K562 (cell line): ENCODE data around the gene PRTN3. TPM values are rescaled to one million over a fixed set of nuclear protein-coding genes. Genes with fewer than 3 reads are reported as not detected.

ENCODE experiments used
- ARID2 ChIP-seq: fragments of 450-650 bp; IDR thresholded peaks from 2 replicates; pipeline ENCODE4 v1.6.1; 2017; ENCODE audit warnings: antibody characterized with exemption, mild to moderate bottlenecking
- CBX8 ChIP-seq: fragments of 200-600 bp; sonication (generic); IDR thresholded peaks from 2 replicates; pipeline ENCODE4 v1.6.1; 2012; ENCODE audit warnings: borderline replicate concordance, mixed run types, low read depth, mild to moderate bottlenecking, moderate library complexity, mixed read lengths, low read length, control low read depth, inconsistent platforms; ENCODE audit not compliant: poor library complexity, severe bottlenecking; ENCODE audit errors: extremely low read depth
- CREM ChIP-seq: IDR thresholded peaks from 2 replicates; pipeline ENCODE4 v1.6.1; 2014; ENCODE audit warnings: antibody characterized with exemption, low read depth
- EGR1 ChIP-seq: fragments of 450-650 bp; conservative IDR thresholded peaks from 2 replicates; pipeline ENCODE4 v1.6.1; 2017; ENCODE audit warnings: mild to moderate bottlenecking
- JUND ChIP-seq, 2 experiments: IDR thresholded peaks; 2 replicates in 1 of 2; 3 replicates in 1 of 2; pipeline ENCODE4 v1.6.1; 2011; ENCODE audit warnings: borderline replicate concordance in 2 of 2, low read depth in 2 of 2, low read length in 2 of 2, improper control_type of control experiment in 1 of 2, missing biosample characterization in 1 of 2, missing genetic modification characterization in 1 of 2, missing genetic modification reagents in 1 of 2
- KDM5B ChIP-seq: fragments of 200-600 bp; sonication (generic); IDR thresholded peaks from 2 replicates; pipeline ENCODE4 v1.6.1; 2012; ENCODE audit warnings: low read depth, mild to moderate bottlenecking, moderate library complexity, low read length, control low read depth, inconsistent platforms; ENCODE audit not compliant: insufficient replicate concordance
- RBFOX2 ChIP-seq: fragments of 200-400 bp; formaldehyde crosslinking; IDR thresholded peaks from 2 replicates; pipeline ENCODE4 v1.6.1; 2017; ENCODE audit warnings: low read depth, mild to moderate bottlenecking, low read length, moderate library complexity
- ZC3H4 ChIP-seq: sonication (generic); formaldehyde crosslinking; IDR thresholded peaks from 2 replicates; pipeline ENCODE4 v1.9.0; 2021; ENCODE audit warnings: missing genetic modification reagents, borderline replicate concordance
- ZNF175 ChIP-seq: fragments of 200-800 bp; sonication (Bioruptor generic); IDR thresholded peaks from 2 replicates; pipeline ENCODE4 v1.6.1; 2016; ENCODE audit warnings: low read depth, mild to moderate bottlenecking, missing genetic modification characterization, missing compliant biosample characterization
- ZNF354B ChIP-seq: fragments of 250-450 bp; sonication (Bioruptor Pico); IDR thresholded peaks from 2 replicates; pipeline ENCODE4 v1.4.0; 2020
- ZNF436 ChIP-seq: fragments of 250-450, 450-650 bp; sonication (Bioruptor Pico); formaldehyde crosslinking; IDR thresholded peaks from 2 replicates; pipeline ENCODE4 v1.7.0; 2020; ENCODE audit warnings: mild to moderate bottlenecking
- polyA plus RNA-seq, 8 experiments: library from polyadenylated mRNA; depleted of rRNA in 4 of 8; stranded (reverse) in 5 of 8; unstranded in 3 of 8; fragments of >200 nt; fragmentation: Nextera tagmentation in 2 of 8; fragmentation: Illumina TruSeq in 1 of 8; extraction: Ambion mirVana in 2 of 8; extraction: Trizol in 1 of 8; gene quantifications; 2 replicates each; pipeline versions ENCODE4 v1.2.1 to v1.2.3, GENCODE V29; 2011 to 2014; ENCODE audit warnings: inconsistent platforms in 1 of 8, missing spikeins in 1 of 8
- total RNA-seq, 7 experiments: library from RNA; depleted of rRNA in 6 of 7; stranded (reverse); fragments of >200 nt in 6 of 7; fragmentation: Illumina TruSeq in 2 of 7; extraction: Trizol in 2 of 7; gene quantifications; 2 replicates each; pipeline versions ENCODE4 v1.2.1 to v1.2.3, GENCODE V29; 2011 to 2021; ENCODE audit warnings: low replicate concordance in 1 of 7
- TF ChIP-seq, protein P1 (sequence below): fragments of 450-650 bp; formaldehyde crosslinking; IDR thresholded peaks from 2 replicates; pipeline ENCODE4 v1.4.0; 2022; ENCODE audit warnings: missing genetic modification characterization
- TF ChIP-seq, protein P2 (sequence below): sonication (generic); formaldehyde crosslinking; IDR thresholded peaks from 2 replicates; pipeline ENCODE4 v1.8.0; 2022; ENCODE audit warnings: missing genetic modification reagents, mild to moderate bottlenecking, borderline replicate concordance
- TF ChIP-seq, protein P3 (sequence below): sonication (generic); formaldehyde crosslinking; IDR thresholded peaks from 2 replicates; pipeline ENCODE4 v1.8.1; 2023; ENCODE audit warnings: mild to moderate bottlenecking, missing genetic modification reagents
- TF ChIP-seq, protein P4 (sequence below): IDR thresholded peaks from 2 replicates; pipeline ENCODE4 v1.6.1; 2011; ENCODE audit warnings: borderline replicate concordance, low read depth, mild to moderate bottlenecking, moderate library complexity, low read length; ENCODE audit not compliant: insufficient read depth, poor library complexity, severe bottlenecking
- TF ChIP-seq, protein P5 (sequence below), 3 experiments: IDR thresholded peaks in 2 of 3; conservative IDR thresholded peaks in 1 of 3; 2 replicates each; pipeline ENCODE4 v1.5.1; 2011 to 2012; ENCODE audit warnings: low read length in 3 of 3, mild to moderate bottlenecking in 3 of 3, control low read depth in 2 of 3, improper control_type of control experiment in 1 of 3, inconsistent platforms in 1 of 3, low read depth in 1 of 3, mixed read lengths in 1 of 3, moderate library complexity in 1 of 3; ENCODE audit not compliant: insufficient read depth in 2 of 3

The PRTN3 gene
- total and polyA plus RNA-seq, 9 of the 15 experiments (the other 6 are each of a cell fraction or from before 2014, with no cell fraction given): 0.14 to 0.86 (median 0.43) TPM; not detected in 3

DNA sequence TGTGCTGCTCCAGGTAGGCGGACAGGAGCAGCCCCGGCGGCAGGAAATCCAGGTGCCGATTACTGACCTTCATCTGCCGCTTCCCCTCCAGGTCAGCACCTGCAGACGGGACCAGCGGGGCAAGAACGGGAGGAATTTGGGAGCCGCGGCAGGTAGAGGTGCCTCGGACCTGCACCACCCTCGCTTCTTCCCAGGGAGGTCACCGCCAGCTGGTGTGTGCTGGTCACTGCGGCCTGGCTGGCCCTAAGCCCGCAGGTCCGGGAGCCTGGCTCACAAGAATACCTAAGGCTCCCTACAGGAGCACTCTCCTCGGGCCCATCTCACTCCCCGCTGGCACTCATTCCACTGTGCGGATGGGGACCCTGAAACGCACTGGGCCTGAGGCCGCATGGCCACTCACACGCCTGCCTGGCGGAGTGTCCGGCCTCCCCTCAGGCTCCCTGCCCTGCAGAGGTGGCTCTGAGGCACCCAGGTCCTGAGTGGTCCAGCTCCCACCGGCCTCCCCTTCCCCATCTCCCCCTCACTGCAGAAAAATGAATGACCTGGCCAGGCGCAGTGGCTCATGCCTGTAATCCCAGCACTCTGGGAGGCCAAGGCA lies 56.7 kb downstream of the PRTN3 start (continued):
- no peak for TF ChIP-seq ZC3H4
- TF ChIP-seq ARID2: no peak
- no peak for TF ChIP-seq EGR1
- no peak for TF ChIP-seq CREM
- no peak for TF ChIP-seq CBX8
- TF ChIP-seq JUND (IDR thresholded peaks at IDR 0.05; ENCODE audit: borderline replicate concordance, low read depth, low read length): no peak
- TF ChIP-seq JUND (tag; IDR thresholded peaks at IDR 0.05; ENCODE audit: borderline replicate concordance, low read depth, low read length): no peak
- TF ChIP-seq, protein P1, sequence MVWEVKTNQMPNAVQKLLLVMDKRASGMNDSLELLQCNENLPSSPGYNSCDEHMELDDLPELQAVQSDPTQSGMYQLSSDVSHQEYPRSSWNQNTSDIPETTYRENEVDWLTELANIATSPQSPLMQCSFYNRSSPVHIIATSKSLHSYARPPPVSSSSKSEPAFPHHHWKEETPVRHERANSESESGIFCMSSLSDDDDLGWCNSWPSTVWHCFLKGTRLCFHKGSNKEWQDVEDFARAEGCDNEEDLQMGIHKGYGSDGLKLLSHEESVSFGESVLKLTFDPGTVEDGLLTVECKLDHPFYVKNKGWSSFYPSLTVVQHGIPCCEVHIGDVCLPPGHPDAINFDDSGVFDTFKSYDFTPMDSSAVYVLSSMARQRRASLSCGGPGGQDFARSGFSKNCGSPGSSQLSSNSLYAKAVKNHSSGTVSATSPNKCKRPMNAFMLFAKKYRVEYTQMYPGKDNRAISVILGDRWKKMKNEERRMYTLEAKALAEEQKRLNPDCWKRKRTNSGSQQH: no peak
- no peak for TF ChIP-seq ZNF175 (CRISPR knock-in tag)
- no peak for TF ChIP-seq ZNF354B (CRISPR knock-in tag)
- TF ChIP-seq, protein P2, sequence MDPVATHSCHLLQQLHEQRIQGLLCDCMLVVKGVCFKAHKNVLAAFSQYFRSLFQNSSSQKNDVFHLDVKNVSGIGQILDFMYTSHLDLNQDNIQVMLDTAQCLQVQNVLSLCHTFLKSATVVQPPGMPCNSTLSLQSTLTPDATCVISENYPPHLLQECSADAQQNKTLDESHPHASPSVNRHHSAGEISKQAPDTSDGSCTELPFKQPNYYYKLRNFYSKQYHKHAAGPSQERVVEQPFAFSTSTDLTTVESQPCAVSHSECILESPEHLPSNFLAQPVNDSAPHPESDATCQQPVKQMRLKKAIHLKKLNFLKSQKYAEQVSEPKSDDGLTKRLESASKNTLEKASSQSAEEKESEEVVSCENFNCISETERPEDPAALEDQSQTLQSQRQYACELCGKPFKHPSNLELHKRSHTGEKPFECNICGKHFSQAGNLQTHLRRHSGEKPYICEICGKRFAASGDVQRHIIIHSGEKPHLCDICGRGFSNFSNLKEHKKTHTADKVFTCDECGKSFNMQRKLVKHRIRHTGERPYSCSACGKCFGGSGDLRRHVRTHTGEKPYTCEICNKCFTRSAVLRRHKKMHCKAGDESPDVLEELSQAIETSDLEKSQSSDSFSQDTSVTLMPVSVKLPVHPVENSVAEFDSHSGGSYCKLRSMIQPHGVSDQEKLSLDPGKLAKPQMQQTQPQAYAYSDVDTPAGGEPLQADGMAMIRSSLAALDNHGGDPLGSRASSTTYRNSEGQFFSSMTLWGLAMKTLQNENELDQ (CRISPR knock-in tag): no peak
- TF ChIP-seq RBFOX2: peak; percentile 61
- no peak for TF ChIP-seq KDM5B
- TF ChIP-seq, protein P3, sequence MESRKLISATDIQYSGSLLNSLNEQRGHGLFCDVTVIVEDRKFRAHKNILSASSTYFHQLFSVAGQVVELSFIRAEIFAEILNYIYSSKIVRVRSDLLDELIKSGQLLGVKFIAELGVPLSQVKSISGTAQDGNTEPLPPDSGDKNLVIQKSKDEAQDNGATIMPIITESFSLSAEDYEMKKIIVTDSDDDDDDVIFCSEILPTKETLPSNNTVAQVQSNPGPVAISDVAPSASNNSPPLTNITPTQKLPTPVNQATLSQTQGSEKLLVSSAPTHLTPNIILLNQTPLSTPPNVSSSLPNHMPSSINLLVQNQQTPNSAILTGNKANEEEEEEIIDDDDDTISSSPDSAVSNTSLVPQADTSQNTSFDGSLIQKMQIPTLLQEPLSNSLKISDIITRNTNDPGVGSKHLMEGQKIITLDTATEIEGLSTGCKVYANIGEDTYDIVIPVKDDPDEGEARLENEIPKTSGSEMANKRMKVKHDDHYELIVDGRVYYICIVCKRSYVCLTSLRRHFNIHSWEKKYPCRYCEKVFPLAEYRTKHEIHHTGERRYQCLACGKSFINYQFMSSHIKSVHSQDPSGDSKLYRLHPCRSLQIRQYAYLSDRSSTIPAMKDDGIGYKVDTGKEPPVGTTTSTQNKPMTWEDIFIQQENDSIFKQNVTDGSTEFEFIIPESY: peak; percentile 47
- TF ChIP-seq, protein P4, sequence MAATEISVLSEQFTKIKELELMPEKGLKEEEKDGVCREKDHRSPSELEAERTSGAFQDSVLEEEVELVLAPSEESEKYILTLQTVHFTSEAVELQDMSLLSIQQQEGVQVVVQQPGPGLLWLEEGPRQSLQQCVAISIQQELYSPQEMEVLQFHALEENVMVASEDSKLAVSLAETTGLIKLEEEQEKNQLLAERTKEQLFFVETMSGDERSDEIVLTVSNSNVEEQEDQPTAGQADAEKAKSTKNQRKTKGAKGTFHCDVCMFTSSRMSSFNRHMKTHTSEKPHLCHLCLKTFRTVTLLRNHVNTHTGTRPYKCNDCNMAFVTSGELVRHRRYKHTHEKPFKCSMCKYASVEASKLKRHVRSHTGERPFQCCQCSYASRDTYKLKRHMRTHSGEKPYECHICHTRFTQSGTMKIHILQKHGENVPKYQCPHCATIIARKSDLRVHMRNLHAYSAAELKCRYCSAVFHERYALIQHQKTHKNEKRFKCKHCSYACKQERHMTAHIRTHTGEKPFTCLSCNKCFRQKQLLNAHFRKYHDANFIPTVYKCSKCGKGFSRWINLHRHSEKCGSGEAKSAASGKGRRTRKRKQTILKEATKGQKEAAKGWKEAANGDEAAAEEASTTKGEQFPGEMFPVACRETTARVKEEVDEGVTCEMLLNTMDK: no peak
- TF ChIP-seq ZNF436 (CRISPR knock-in tag): no peak
- TF ChIP-seq, protein P5, sequence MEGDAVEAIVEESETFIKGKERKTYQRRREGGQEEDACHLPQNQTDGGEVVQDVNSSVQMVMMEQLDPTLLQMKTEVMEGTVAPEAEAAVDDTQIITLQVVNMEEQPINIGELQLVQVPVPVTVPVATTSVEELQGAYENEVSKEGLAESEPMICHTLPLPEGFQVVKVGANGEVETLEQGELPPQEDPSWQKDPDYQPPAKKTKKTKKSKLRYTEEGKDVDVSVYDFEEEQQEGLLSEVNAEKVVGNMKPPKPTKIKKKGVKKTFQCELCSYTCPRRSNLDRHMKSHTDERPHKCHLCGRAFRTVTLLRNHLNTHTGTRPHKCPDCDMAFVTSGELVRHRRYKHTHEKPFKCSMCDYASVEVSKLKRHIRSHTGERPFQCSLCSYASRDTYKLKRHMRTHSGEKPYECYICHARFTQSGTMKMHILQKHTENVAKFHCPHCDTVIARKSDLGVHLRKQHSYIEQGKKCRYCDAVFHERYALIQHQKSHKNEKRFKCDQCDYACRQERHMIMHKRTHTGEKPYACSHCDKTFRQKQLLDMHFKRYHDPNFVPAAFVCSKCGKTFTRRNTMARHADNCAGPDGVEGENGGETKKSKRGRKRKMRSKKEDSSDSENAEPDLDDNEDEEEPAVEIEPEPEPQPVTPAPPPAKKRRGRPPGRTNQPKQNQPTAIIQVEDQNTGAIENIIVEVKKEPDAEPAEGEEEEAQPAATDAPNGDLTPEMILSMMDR (IDR thresholded peaks at IDR 0.05 in 2 of 3, conservative IDR thresholded peaks at IDR 0.05 in 1 of 3; ENCODE audit: insufficient read depth in 2 of 3, low read depth in 1 of 3, low read length in 3 of 3): peak in 2 of 3 experiments; percentile 5 to 14; a peak in 2 of 6 replicates
